Neural crest cell (in vitro differentiated cells): Measurements from ENCODE around the gene SMIM38. TPM values are rescaled to one million over a fixed set of nuclear protein-coding genes. Genes with fewer than 3 reads are reported as not detected.

Source experiments
- DNase-seq: peaks from one replicate; pipeline ENCODE4 v3.0.0; 2021; ENCODE audit warnings: low read depth, mixed read lengths, low spot score
- H3K27ac Mint-ChIP-seq: one replicate; pipeline ENCODE4 v1.8.0; 2021; ENCODE audit warnings: mild to moderate bottlenecking, mixed read lengths; ENCODE audit not compliant: unreplicated experiment
- H3K27me3 Mint-ChIP-seq: 2 replicates; pipeline ENCODE4 v1.8.0; 2021; ENCODE audit warnings: low read depth, mild to moderate bottlenecking, mixed read lengths
- H3K36me3 Mint-ChIP-seq: 2 replicates; pipeline ENCODE4 v1.8.0; 2021; ENCODE audit warnings: low read depth, mild to moderate bottlenecking, mixed read lengths
- H3K4me1 Mint-ChIP-seq: 2 replicates; pipeline ENCODE4 v1.8.0; 2021; ENCODE audit warnings: mixed read lengths
- H3K4me3 Mint-ChIP-seq: one replicate; pipeline ENCODE4 v1.8.0; 2021; ENCODE audit warnings: mild to moderate bottlenecking, mixed read lengths
- H3K9me3 Mint-ChIP-seq: 2 replicates; pipeline ENCODE4 v1.8.0; 2021; ENCODE audit warnings: mixed read lengths
- CTCF ChIP-seq: fragments of 200-600 bp; sonication (generic); conservative IDR thresholded peaks from 2 replicates; pipeline ENCODE4 v1.5.0; 2021; ENCODE audit warnings: antibody characterized with exemption, mild to moderate bottlenecking
- total RNA-seq: library from RNA; stranded (reverse); gene quantifications from 2 replicates; pipeline ENCODE4 v1.2.1, GENCODE V29; 2021

Gene SMIM38
- total RNA-seq, 1 donor from 2014 or later = 1.4 TPM

GRCh38 chr11:69183613-69184012, 27.9 kb downstream of the SMIM38 start:
- TF ChIP-seq CTCF = no peak
- H3K4me3 Mint-ChIP-seq = no peak overlapping the region
- DNase-seq = no peak
- H3K9me3 Mint-ChIP-seq = peaks cover 10% of the 10 kb centered on the region
- no peaks in the 10 kb centered on the region for H3K27me3 Mint-ChIP-seq
- H3K36me3 Mint-ChIP-seq = no peaks in the 10 kb centered on the region
- no peak overlapping the region for H3K27ac Mint-ChIP-seq
- peaks cover 21% of the 10 kb centered on the region for H3K4me1 Mint-ChIP-seq

DNA sequence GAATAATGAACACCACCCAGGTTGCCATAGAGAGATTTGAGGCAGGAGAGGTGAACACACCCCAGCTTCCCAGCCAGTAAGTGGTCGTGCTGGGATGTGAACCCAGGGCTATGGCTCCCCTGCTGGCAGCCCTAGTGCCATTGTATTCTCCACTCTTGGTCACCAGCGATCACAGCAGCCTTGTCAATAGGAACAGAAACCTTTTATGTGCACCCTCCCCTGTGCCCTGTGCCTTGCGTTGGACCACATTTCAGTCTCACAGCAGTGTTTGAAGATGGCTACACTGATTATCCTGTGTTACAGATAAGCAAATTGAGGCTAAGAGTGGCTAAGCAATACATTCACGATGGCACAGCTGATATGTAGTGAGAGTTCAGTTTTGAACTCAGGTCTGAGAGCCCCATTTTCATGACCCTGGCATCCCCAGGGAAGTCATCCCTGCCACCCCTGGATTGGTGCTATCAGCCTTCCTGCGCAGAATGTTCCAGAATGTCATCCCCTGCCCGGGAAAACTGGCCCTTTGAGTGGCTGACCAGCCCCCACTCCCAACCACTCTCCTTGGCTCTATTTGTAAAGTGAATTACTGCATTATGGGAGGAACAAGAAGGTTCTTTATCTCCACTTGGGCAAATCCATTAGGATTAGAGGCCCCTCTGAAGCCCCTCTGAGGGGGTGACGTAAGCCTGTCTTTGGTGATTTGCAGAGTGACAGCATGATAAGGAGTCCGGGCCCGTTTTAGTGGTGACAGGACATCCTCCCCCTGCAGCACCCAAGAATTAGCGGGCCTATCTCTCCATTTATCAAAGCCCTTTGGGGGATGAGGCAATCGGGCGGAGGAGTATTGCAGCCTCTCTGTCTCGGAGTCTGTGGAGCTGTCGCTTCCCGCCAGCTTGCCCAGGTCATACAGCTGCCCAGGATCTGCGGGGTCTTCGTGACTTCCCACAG, 30.9 kb downstream of the SMIM38 start:
- peaks cover 12% of the 10 kb centered on the region for H3K4me1 Mint-ChIP-seq
- TF ChIP-seq CTCF = no peak
- no peak for DNase-seq

DNA sequence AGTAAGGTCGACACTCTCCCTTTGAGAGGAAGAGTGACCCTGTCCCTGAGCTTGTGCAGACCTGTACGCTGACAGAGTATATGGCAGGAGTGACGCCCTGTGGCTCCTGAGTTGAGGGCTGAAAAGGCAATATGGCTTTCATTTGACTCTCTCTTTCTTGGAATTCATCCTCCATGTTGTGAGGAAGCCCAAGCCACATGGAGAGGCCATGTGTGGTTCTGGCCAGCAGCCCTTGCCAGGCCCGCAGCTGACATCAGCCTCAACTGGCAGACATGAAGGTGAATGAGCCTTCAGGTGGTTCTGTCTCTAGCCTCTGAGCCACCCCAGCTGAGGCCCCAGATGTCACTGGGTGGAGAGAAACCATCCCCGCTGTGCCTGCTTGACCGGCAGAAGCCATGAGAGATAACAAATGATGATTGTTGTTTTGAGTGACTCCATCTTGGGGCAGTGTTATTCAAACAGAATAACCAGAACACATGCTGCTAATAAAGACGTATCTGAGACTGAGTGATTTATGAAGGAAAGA, 31.9 kb downstream of the SMIM38 start:
- H3K4me3 Mint-ChIP-seq = no peak overlapping the region
- peaks cover 5% of the 10 kb centered on the region for H3K36me3 Mint-ChIP-seq
- H3K4me1 Mint-ChIP-seq = peaks cover 19% of the 10 kb centered on the region
- H3K27ac Mint-ChIP-seq = no peak overlapping the region
- H3K9me3 Mint-ChIP-seq = peaks cover 13% of the 10 kb centered on the region
- H3K27me3 Mint-ChIP-seq = no peaks in the 10 kb centered on the region
- no peak for TF ChIP-seq CTCF
- DNase-seq = no peak

More for the DNA sequence above, 30.9 kb downstream of the SMIM38 start:
- Mint-ChIP-seq H3K36me3 (peaks cover 5% of the 10 kb centered on the region), H3K4me3 (no peak overlapping the region), H3K27ac (no peak overlapping the region), H3K9me3 (peaks cover 13% of the 10 kb centered on the region), H3K27me3 (no peaks in the 10 kb centered on the region)

DNA sequence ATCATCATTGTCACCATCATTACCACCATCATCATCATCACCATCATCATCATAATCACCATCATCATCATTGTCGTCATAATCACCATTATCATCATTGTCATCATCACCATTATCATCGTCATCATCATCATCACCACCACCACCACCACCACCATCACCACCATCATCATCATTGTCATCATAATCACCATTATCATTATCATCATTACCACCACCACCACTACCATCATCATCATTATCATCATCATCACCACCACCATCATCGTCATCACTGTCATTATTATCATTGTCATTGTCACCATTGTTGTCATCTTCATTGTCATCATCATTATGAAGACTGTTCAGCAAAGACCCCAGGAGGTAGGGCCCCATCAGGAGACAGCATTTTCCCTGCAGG, 33.3 kb downstream of the SMIM38 start:
- no peak overlapping the region for H3K27ac Mint-ChIP-seq
- no peak for TF ChIP-seq CTCF
- peaks cover 5% of the 10 kb centered on the region for H3K36me3 Mint-ChIP-seq
- no peak for DNase-seq
- no peak overlapping the region for H3K4me3 Mint-ChIP-seq
- peaks cover 20% of the 10 kb centered on the region for H3K4me1 Mint-ChIP-seq
- no peaks in the 10 kb centered on the region for H3K27me3 Mint-ChIP-seq
- peaks cover 13% of the 10 kb centered on the region for H3K9me3 Mint-ChIP-seq

DNA sequence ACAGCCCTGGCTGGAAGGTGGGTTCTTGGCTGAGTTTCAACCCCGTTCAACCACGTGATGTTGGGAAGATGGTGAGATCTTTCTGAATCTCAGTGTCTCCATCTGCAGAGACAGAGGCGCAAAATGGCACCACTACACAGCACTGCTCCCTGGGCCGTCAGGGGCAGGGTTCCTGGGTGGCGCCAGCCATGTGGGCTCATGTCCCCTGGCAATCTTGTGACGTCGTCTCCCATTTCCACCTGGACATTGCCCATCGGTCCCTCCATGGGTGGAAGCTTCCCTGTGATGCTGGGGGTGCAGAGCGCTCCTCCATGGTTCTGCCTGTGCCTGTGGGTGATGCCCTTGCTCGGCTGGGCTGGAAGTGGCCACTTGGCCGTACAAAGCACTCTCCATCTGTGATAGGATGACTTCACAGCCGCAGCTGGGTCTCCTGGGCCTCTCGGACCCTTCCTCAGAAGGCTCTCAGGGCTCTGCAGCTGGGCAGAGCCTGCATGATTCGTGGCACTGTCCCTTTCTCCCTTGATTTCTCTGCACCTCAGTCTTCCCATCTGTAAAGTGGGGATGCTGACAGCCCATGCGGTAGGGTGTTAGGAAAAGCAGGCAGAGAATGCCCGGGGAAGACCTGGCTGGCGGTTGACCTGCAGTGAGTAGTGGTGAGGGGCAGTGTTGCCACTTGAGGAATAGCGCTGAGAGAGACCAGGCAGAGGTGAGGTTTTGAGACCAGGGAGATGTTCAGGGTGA, 35.2 kb downstream of the SMIM38 start:
- no peak overlapping the region for H3K4me3 Mint-ChIP-seq
- H3K27me3 Mint-ChIP-seq = no peaks in the 10 kb centered on the region
- H3K4me1 Mint-ChIP-seq = peaks cover 25% of the 10 kb centered on the region
- peaks cover 24% of the 10 kb centered on the region for H3K9me3 Mint-ChIP-seq
- peaks cover 14% of the 10 kb centered on the region for H3K36me3 Mint-ChIP-seq
- DNase-seq = no peak
- TF ChIP-seq CTCF = no peak
- no peak overlapping the region for H3K27ac Mint-ChIP-seq
